ENCODE data around the gene DNAH3. TPM values are rescaled to one million over a fixed set of nuclear protein-coding genes. Genes with fewer than 3 reads are reported as not detected.
"Not testable (repeated sequence)": the region's sequence is repeated elsewhere in the genome, so short reads cannot be mapped to it uniquely, and the experiment has no call there.

DNAH3 gene
- total RNA-seq, 4 donors from 2014 or later: 0.72 to 1.8 (median 1.4) TPM

- H3K4me3 ChIP-seq (ENCODE audit: low read depth, poor library complexity, severe bottlenecking): no peak overlapping the region
- intact Hi-C loops (cut with DNase I; ENCODE audit: low total_unique reads): no loop called here
- peak in 1 of 2 donors; percentile 5 for DNase-seq (ENCODE audit: low spot score in 2 of 2)
- WGBS, 2 donors: 89 to 98% methylated on average over 2 of the region's 2 CpGs
- TF ChIP-seq POLR2A (IDR thresholded peaks at IDR 0.05) (no peak), CTCF (IDR thresholded peaks at IDR 0.05) (no peak)
Observed at GRCh38 chr16:21120976-21121520, 29.6 kb downstream of the DNAH3 start.

GRCh38 chr16:21117567-21117966 lies 33.1 kb downstream of the DNAH3 start:
- WGBS, 2 donors: 51 to 53% methylated on average over 4 of the region's 4 CpGs
- intact Hi-C loops (cut with DNase I; ENCODE audit: low total_unique reads): no loop called here
- no peak overlapping the region for H3K4me3 ChIP-seq (ENCODE audit: low read depth, poor library complexity, severe bottlenecking)
- peak in 1 of 2 donors; percentile 15 for DNase-seq (ENCODE audit: low spot score in 2 of 2)
- no peak for TF ChIP-seq POLR2A (IDR thresholded peaks at IDR 0.05)
- no peak for TF ChIP-seq CTCF (IDR thresholded peaks at IDR 0.05)

GRCh38 chr16:21116148-21116693 lies 34.4 kb downstream of the DNAH3 start:
- DNase-seq (ENCODE audit: low spot score in 2 of 2): peak in 1 of 2 donors; percentile 28
- WGBS, 2 donors: 54 to 62% methylated on average over 13 of the region's 13 CpGs
- H3K4me3 ChIP-seq (ENCODE audit: low read depth, poor library complexity, severe bottlenecking): no peak overlapping the region
- TF ChIP-seq POLR2A (IDR thresholded peaks at IDR 0.05) (no peak), CTCF (IDR thresholded peaks at IDR 0.05) (no peak)
- intact Hi-C loops (cut with DNase I; ENCODE audit: low total_unique reads): no loop called here

- H3K4me3 ChIP-seq (ENCODE audit: low read depth, poor library complexity, severe bottlenecking); intact Hi-C loops (cut with DNase I; ENCODE audit: low total_unique reads): not testable (repeated sequence)
- peak in 1 of 2 donors; percentile 1 for DNase-seq (ENCODE audit: low spot score in 2 of 2)
- 94 to 97% methylated on average over 4 of the region's 4 CpGs for WGBS, 2 donors
Observed at GRCh38 chr16:21115551-21115950, 35.1 kb downstream of the DNAH3 start.

GRCh38 chr16:21103941-21104860 lies 46.4 kb downstream of the DNAH3 start:
- no peak overlapping the region for H3K4me3 ChIP-seq (ENCODE audit: low read depth, poor library complexity, severe bottlenecking)
- TF ChIP-seq POLR2A (IDR thresholded peaks at IDR 0.05) (no peak), CTCF (IDR thresholded peaks at IDR 0.05) (no peak)
- intact Hi-C loops (cut with DNase I; ENCODE audit: low total_unique reads): no loop called here
- peak in 1 of 2 donors; percentile 21 for DNase-seq (ENCODE audit: low spot score in 2 of 2)
- 54 to 63% methylated on average over 9 of the region's 9 CpGs for WGBS, 2 donors
